Occipital lobe (tissue), 2 donors: Measurements from ENCODE around the gene THADA. TPM values are rescaled to one million over a fixed set of nuclear protein-coding genes. Genes with fewer than 3 reads are reported as not detected.

Source experiments
- DNase-seq: peaks from one replicate; lab custom pipeline; 2025; lab: John Stamatoyannopoulos, UW
- total RNA-seq: library from RNA; depleted of rRNA; stranded (reverse); fragments of >200 nt; gene quantifications from one replicate; pipeline ENCODE4 v1.2.3, GENCODE V29; 2014

The THADA gene
- total RNA-seq, 1 donor from 2014 or later: 40.9 TPM

DNA sequence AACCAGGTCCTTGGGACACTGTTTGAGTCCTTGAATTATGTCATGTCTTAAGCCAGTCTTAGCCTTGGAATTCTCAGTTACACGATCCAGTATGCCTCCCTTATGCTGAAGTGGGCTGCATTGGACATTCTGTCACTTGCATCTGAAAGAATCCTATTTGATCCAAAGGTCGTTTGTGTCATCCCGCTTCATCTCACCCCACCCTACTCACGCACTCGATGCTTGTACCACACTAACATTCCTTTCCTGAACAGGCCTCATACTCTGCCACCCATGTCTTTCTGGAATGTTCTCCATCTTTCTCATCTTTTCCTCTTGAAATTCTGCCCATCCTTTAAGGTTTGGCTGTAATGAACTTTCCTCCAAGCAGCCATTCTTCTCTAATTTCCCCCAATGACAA, 341.5 kb downstream of the THADA start:
- no peak for DNase-seq

DNA sequence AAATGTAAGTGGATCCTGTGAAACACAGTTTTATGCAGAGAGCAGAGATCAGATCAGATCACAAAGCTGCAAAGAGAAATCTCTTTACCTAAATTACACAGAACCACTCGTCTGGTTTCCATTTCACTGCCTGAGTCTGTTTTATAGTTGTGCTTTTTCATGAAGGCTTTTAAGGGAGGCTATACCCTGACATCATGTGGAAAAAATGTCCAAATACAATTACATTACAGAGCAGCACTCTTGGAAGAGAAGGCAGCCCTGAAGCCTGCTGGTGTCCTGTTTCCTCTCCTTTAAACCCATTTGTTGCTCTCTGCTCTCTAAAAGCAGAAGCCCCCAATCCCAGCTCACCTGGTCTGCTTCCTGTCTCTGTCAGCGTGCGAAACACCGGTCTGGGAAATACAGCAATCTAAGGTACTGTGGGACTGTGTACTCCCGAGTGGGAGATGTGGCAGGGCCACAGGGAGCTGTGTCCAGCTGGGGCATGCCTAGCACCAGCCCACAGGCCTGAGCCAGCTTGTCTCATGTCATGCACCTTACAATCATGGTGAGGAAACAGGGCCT, 344.6 kb downstream of the THADA start:
- DNase-seq: no peak

DNA sequence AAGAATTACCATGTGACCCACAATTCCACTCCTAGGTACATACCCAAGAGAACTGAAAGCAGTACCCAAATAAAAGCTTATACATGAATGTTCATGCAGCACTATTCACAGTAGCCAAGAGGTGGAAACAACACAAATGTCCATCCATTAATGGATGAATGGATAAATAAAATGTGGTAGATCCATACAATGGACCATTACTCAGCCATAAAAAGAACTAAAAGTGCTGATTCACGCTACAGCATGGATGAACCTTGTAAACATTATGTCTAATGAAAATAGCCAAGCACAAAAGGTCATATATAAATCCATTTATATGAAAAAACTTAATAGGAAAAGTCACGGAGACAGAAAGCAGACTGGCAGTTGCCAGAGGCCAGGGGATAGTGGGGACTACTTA, 345.8 kb downstream of the THADA start:
- no peak for DNase-seq

DNA sequence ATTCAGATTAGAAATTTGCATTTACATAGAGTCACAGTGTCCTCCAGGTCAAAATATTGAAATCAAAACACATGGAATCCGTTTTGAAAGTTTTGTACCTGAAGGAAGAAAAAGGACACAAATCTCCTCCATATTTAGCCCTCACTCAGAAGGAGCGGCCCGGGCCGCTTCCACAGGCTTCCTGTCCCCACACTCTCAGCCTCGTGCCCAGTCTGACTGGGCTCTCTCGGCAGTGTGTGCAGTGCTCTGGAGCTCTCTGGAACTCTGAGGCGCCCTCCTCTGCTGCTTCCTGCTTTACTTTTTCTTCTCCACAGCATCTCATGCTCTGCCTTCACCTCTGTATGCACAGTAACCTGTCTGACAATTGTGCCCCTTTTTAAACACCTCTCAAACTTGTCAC, 347.2 kb downstream of the THADA start:
- DNase-seq: no peak

DNA sequence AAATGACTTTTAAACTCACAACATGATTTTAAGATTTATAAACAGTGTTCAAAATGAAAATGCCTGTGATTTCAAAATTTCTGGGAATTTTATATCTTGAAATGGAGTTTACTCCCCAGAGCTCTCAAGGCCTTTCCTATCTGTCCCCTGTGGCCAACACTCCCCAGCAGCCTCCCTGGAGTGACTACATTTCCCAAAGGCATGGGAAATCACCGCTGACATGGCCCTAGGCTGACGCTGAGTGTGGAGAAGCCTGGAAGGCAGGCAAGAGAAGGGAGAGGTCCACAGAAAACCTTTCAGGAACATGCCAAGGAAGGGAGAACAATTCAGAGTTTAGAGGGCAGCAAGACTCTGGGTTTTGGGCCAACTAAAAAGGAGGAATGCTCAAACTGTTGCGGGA, 349.2 kb downstream of the THADA start:
- DNase-seq: no peak

DNA sequence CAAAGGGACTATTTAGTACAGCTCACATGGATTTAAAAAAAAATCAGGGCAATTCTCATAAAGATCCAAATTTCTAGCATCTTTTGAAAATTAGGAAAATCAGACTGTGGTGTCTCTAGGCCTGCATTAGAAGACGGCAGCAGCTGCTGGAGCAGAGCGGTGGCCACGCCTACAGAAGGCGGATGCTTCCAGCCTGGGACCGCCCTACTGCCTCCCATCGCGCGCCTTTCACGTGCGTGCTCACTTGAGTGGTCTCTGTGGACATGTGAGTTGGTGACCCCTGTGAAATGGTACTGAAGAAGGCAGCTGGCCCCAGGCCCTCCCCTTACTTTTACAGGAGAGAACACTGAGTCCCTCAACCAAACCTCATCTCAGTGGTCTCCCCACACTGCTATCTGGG, 354.3 kb downstream of the THADA start:
- no peak for DNase-seq

DNA sequence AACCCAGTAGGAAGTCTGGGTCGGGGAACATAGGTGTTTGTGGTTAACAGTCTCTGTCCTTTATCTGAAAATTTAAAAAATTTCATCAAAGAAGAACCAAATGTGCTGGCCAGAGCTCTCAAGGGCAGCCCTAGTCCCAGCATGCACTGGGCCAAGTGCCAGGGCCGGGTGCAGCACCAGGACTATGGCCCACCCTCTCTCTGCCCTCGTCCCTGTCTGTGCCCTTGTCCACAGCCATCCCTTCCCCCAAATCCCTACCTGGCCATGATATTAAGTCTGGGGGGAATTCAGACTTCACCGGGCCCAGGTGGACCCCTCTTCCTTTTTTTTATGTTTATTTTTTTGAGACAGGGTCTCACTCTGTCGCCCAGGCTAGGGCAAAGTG, 355.1 kb downstream of the THADA start:
- no peak for DNase-seq

DNA sequence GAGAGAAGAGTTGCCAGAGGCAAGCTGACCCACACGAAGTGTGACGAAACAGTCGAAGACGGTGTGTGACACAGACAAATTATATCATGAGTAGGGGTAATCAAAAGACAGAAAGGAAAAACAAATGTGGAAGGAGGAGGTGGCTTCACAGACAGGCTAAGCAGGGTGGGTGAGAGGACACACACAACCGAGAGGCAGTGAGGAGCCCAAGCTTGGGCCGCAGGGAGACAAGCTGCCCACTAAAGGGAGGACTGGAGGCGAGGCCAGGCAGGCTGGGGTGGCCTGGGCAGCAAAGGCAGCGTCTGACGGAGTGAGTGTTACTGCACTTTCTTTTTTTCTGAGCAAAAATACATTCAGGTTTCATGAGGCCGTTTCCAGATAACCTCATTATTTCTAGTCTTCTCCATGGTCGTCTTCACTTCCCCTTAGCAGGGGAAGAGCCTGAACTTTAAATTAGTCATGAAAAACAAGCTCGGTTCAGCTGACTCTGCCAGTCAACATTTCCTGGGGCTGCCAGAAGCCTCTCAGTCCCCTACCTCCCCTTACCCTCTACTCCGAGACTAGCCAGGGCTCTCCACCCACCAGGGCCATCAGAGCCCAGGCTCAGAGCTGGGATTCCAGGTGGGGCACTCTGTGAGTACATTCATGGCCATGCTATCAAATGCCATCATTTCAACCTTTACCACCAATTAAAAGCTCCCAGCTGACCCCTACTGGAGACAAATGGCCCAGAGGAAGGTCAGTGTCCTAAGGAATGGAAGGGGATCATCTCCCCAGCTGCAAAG, 355.7 kb downstream of the THADA start:
- no peak for DNase-seq

DNA sequence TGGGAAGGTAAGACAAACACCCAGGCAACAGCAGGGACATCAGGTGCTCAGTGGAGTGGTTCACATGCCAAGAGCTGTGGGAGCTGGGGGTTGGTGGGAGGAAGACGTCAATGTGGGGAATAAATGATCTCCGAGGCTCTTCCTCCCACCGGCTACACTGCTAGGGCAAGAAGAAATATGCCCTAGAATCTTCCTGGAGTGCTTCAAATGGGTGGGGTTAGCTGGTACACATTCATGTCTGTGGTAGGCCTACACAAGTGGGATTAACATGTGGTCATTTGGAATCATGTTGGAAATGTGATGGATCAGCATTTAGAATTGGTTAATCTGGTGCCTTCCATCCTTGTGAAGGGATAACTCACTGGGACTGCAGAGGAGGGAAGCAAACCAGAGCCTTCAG, 357.0 kb downstream of the THADA start:
- no peak for DNase-seq

DNA sequence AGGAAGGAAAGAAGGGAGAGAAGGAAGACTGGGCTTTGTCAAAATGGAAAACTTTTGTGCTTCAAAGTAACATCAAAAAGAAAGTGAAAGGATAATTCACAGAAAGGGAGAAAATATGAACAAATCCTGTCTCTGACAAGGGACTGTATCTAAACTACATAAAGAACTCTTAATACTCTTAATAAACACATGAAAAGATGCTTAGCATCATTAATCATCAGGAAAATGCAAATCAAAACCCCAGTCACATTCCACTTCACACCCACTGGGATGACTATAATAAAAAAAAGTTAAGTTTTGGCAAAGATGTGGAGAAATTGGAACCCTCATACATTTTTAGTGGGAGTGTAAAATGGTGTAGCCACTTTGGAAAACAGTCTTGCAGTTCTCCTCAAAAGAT, 357.7 kb downstream of the THADA start:
- no peak for DNase-seq

DNA sequence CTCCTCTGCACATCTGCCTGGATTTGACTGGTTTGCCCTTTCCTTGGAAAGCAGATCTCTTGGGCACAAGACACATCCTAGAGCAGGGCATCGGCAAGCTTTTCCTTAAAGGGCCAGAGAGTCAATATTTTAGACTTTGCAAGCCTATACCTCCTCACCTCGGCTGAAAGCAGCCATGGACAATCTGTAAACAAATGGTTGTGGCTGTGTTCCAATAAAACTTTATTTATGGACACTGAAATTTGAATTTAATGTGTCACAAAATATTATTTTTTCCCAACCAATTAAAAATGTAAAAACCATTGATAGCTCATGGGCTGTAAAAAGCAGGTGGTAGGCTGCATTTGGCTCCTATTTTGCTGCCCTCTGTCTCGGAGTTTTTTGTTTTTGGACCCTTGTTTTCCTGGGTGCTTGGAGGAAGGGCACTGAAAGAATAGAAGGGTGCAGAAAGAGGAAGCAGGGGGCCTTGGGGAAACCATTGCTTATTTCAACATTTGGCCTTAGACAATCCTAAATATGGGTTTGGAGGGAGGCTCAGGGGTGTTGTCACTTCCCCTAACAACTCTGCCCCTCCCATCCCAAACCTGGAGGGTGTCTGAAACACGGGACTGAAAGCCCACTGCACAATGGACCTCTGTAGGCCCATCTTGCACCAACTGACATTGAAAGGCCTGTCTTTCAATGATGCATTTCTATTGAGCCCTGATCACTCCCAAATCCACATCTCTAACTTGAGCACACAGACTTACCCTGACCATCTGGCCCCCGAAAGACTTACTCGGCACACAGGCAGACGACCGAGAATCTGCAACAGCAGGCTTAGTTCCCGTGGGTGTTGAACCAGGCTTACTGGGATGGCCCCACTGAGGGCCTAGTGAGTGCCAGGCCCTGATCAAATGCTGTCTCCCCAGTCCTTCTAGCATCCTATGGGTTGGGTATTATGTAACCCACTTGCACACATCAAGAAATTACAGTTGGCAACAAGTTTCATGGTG, 362.3 kb downstream of the THADA start:
- DNase-seq: no peak

DNA sequence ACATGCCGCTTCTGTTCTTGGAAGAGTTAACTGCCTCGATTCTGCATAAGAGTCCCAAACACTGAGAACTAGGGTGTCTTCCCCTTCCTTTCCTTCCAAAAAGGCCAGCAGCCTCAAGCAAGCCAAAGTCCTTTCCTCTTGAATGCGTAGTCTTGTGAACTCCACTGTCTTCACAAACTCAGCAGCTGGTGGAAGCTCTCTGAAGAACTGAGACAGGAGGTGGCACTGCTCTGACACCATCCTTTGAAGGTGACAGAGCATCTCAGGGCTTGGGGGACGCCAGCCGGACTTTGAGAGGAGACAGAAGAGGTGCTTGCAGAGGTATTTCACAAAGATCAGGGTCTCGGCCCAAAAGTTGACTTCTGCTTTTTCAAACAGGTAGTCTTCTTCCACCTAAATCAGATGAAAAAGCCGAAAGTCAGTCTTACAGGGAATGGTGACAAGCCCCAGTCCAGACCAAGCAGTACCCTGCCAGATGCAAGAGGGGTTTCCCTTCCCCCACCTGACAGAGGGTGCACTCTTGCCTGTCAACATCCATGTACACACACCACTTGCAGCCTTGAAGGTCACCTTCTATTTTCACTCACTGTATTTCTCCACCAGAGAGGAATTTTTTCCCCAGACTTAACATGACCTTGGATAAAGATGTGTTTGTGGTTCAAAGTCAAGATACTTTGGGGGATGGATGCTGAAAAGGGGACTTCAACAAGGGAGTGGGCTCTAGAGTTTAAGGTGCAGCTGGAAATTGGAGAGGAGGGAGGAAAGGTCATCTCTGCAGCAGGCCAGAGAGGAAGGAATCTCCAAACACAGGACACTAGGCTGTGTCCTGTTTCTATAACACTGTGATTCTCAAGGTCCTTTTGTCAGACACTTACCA, 364.6 kb downstream of the THADA start:
- DNase-seq: no peak

DNA sequence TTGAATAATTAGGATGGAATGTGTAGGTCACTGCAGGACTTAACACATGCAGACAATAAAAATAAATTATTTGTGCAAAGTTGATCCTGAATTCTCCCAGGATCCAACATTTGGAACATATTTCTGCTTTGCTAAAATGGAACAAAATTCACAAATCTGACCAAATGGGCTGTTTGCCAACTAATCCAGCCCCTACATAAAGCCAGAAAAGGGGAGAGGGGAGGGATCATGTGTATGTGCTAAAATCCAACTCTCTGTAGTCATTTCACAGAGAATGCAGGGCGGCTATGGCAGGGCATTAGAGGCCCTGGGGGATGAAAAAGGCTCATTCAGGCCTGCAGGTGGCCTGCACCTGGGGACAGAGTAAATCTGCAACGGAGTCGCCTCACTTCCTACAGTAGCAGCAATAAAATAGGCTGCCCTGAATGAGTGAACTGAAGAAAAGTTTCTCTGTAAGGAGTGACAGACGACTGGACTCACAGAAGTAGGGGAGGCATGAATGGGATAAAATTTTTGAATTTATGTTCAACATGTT, 365.4 kb downstream of the THADA start:
- DNase-seq: no peak

DNA sequence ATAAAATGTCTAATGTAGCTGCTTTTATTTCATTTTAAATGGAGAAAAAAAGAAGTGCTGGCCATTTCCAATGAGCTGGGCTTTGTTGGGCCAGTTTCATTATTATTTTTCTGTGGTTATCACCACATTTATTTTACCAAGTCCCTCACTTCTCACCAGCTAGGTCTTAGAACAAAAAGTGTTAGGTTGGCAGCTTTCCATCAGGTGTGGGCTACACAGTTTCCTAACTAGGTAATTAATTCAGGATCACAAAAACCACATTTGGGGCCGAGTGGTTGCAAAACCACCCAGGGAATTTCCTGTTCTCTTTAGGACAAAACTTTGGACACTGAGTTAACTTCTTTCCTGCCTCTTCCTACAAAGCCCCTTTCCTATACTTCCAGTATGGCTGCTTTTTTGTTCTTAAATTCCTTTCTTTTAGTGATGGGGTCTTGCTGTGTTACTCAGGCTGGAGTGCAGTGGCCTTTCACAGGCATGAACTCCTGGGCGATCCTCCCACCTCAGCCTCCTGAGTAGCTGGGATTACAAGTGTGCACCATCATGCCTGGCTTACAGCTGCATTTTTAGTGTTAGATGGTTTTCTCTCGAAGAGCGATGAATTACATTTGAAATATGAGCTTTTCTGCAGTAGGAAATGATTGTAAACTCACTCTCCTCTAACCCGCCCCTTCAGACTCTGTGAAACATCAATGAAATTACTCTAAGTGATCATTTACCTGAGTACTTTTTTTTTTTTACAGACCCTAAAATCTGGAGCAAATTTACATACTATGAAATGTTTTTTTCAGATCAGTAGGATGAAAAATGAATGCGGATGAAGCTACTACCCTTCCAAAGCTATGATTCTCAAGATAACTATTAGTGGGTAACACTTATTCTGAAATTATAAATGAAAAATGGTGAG, 366.8 kb downstream of the THADA start:
- DNase-seq: no peak

DNA sequence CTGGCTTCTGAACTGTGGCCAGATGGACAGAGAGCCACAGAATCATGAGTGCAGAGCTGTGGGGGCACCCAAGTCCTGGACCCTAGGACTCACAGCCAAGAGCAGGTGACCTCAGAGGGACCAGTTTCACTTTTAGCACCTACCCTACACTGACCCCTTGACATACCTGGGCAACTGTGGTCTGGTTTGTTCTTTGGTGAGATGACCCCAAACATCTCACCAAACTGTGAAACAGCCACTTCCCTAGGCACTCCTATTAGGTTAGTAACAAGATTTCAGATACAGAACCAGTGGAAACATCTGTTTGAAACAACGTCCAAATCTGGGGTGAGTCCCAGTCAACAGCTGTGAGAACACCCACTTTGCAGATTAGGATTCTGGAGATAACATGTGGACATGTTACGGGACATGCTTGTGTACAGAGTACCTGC, 367.5 kb downstream of the THADA start:
- DNase-seq: no peak

DNA sequence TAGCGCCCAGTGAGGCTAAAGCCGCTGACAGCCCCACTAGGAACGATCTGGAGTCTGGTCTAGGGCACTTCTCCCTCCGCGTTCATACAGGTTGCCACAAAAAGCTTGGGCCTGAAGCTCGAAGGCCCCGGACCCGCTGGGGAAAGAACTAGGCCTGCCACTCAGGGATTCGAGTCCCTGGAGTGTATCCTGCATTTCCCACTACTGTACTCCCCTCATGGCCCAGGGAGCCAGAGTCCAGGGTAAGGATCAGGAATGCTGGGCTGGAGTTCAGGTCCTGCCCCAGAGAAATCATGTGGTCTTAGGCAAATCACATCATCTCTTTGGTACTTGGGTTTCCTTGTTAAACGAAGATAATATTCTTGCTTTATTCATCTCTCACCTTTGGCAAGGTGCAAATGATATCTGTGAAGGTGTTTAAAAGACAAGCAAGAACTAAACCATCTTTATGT, 368.0 kb downstream of the THADA start:
- no peak for DNase-seq

DNA sequence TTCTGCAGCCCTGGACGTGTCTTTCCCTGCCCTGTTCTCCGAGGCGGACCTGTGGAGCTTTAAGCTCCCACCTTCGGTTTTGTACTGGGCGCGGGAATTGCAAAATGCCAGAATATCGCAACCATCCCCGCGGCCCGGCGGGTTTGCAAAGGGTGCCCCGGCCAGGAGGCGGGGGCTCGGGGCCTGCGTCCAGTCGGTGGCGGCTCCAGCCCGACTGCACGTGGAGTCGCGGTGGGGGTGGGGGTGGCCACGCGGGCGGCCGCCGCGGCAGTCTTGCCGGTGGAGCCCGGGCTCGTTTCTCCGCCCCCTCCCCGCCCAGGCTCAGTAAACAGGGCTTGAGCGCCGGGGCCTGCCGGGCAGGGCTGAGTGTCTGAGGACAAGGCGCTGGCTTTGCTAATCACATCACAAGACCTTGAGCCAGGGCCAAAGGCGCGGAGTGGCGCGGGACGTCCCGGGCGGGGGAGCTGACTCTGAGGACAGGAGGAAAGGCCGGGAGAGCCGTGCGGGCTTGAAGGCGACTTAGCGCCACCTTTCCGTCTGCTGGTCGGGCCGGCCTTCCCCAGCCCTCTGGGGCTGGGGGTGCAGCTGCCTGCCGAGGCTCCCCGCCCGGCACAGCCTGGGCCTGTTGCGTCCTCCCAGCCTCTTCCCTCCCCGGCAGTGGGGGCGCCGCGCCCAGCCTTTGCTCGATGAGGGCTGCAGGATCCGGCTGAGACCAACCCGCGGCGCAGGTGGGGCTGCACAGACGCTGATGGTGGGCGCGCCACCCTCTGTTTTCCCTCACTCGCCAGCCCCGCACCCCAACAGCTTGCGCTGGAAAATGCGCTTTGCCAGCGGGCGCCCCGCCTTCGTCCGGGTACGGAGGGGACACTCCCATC, 368.6 kb downstream of the THADA start:
- DNase-seq: peak; percentile 86

DNA sequence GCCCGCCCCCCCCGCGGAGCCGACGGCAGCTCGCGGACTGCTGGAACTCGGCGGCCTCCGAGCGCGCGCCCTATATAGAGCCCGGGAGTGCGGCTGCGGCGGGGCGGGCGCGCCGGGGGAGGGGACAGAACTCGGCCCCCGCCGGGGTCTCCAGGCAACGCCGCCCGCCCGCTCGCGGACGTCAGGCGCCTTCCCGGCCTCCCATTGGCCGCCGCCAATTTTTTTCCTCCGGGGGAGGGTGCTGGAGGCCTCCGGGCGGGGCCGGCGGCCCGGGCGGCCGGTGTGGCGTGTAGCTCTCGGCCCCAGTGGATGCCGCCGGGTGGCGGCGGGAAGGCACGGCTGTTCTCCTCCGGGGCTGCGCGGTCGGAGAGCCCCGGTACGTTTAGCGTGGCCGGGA, 369.3 kb downstream of the THADA start, which contains the start of gene ZFP36L2:
TSS of gene ZFP36L2 (minus strand) at position 49 of the 397 bp plus-strand sequence. CDS start 291 bp downstream, outside the sequence.
- peak; percentile 88 for DNase-seq
